Measurements from ENCODE around the gene PPBP.

PPBP gene

DNA sequence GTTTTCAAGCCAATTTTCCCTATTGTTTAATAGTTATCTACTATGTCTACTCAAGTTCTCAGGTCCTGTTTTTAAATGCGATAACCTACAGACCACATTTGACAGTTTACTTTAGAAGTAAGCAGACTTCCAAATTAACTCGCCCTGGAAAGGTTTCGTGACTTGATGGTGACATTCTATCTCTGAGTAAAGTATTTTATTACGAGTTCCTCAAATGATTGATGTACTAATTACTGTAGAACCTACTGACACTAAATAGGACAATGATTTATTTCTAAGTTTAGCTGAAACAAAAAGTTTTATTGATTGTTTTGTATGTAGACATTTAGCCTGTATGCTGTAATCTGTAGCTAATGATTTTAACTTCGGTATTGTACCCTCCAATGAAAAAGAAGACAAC is 1.9 kb upstream of the PPBP start:
- H3K4me2 ChIP-seq (ENCODE audit: low read depth, low read length, poor library complexity, severe bottlenecking): no peak overlapping the region
- H3K79me2 ChIP-seq (ENCODE audit: insufficient read depth, low read length): no peaks in the 10 kb centered on the region
- no peaks in the 10 kb centered on the region for H3K27me3 ChIP-seq (ENCODE audit: insufficient read depth, low read length, poor library complexity, severe bottlenecking)
- H3F3A ChIP-seq (ENCODE audit: low read depth): no peaks in the 10 kb centered on the region
- TF ChIP-seq, protein P1, sequence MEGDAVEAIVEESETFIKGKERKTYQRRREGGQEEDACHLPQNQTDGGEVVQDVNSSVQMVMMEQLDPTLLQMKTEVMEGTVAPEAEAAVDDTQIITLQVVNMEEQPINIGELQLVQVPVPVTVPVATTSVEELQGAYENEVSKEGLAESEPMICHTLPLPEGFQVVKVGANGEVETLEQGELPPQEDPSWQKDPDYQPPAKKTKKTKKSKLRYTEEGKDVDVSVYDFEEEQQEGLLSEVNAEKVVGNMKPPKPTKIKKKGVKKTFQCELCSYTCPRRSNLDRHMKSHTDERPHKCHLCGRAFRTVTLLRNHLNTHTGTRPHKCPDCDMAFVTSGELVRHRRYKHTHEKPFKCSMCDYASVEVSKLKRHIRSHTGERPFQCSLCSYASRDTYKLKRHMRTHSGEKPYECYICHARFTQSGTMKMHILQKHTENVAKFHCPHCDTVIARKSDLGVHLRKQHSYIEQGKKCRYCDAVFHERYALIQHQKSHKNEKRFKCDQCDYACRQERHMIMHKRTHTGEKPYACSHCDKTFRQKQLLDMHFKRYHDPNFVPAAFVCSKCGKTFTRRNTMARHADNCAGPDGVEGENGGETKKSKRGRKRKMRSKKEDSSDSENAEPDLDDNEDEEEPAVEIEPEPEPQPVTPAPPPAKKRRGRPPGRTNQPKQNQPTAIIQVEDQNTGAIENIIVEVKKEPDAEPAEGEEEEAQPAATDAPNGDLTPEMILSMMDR (conservative IDR thresholded peaks at IDR 0.05; ENCODE audit: low read length): no peak
- TF ChIP-seq EZH2phosphoT487 (IDR thresholded peaks at IDR 0.05; ENCODE audit: borderline replicate concordance): no peak
- H2AFZ ChIP-seq (ENCODE audit: low read length): no peak overlapping the region
- peaks cover 9% of the 10 kb centered on the region for H3K4me1 ChIP-seq (ENCODE audit: insufficient read depth, low read length, poor library complexity, severe bottlenecking)
- no peaks in the 10 kb centered on the region for H3K9me3 ChIP-seq (ENCODE audit: insufficient read depth, low read depth, low read length)
- H3K36me3 ChIP-seq (ENCODE audit: insufficient read depth, low read length): no peaks in the 10 kb centered on the region
- no peaks in the 10 kb centered on the region for H4K20me1 ChIP-seq (ENCODE audit: insufficient read depth, low read length, poor library complexity, severe bottlenecking)
- no peaks in the 10 kb centered on the region for H3K9me2 ChIP-seq (replicated peaks; ENCODE audit: low read depth, low read length)
- H3K4me3 ChIP-seq (ENCODE audit: low read length, poor library complexity, severe bottlenecking): no peak overlapping the region
- no peak overlapping the region for H3K9ac ChIP-seq (ENCODE audit: low read depth, low read length, poor library complexity, severe bottlenecking)

DNA sequence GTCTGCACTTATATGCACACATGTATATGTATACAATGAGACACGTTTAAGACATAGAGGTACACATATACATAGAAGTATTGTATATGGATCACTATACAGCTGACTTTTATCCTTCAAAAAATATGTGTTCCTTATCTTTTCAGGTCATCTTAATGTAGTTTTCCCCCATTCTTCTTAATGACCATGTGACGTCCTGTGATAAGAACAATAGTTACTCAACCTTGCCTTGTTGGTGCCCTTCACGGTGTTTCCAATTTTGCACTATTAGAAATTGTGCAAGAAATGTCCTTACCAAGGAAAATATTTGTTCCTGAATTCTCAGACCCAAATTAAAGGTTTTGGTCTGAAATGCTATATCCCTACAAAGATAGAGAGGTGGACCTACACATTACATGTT is 1.0 kb upstream of the PPBP start:
- Histone ChIP-seq H3K4me1 (ENCODE audit: insufficient read depth, low read length, poor library complexity, severe bottlenecking) (peaks cover 9% of the 10 kb centered on the region), H4K20me1 (ENCODE audit: insufficient read depth, low read length, poor library complexity, severe bottlenecking) (no peaks in the 10 kb centered on the region), H3K36me3 (ENCODE audit: insufficient read depth, low read length) (no peaks in the 10 kb centered on the region), H3K27me3 (ENCODE audit: insufficient read depth, low read length, poor library complexity, severe bottlenecking) (no peaks in the 10 kb centered on the region), H3K9me2 (replicated peaks; ENCODE audit: low read depth, low read length) (no peaks in the 10 kb centered on the region), H3K4me2 (ENCODE audit: low read depth, low read length, poor library complexity, severe bottlenecking) (no peak overlapping the region), H3K9me3 (ENCODE audit: insufficient read depth, low read depth, low read length) (no peaks in the 10 kb centered on the region), H3K79me2 (ENCODE audit: insufficient read depth, low read length) (no peaks in the 10 kb centered on the region), H3K9ac (ENCODE audit: low read depth, low read length, poor library complexity, severe bottlenecking) (no peak overlapping the region), H3K4me3 (ENCODE audit: low read length, poor library complexity, severe bottlenecking) (no peak overlapping the region), H3F3A (ENCODE audit: low read depth) (no peaks in the 10 kb centered on the region), H2AFZ (ENCODE audit: low read length) (no peak overlapping the region)
- TF ChIP-seq, protein P1 (conservative IDR thresholded peaks at IDR 0.05; ENCODE audit: low read length): no peak
- TF ChIP-seq EZH2phosphoT487 (IDR thresholded peaks at IDR 0.05; ENCODE audit: borderline replicate concordance): no peak

DNA sequence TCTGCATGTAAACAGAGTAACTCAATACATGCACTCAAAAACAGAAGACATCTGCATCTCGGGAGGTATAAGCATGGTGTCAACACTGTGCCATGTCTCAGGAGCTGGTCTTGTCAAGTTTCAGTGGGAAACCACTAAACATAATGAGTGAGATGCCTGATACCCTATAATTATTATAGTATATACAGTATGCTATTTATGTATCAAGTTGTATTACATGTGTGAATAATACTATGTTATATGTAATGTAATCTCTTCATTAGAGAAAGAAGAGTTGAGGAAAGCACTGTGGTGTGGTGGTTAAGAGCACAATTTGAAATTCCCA is 2.5 kb downstream of the PPBP start:
- no peaks in the 10 kb centered on the region for H4K20me1 ChIP-seq (ENCODE audit: insufficient read depth, low read length, poor library complexity, severe bottlenecking)
- no peaks in the 10 kb centered on the region for H3K9me2 ChIP-seq (replicated peaks; ENCODE audit: low read depth, low read length)
- H3K4me3 ChIP-seq (ENCODE audit: low read length, poor library complexity, severe bottlenecking): no peak overlapping the region
- no peak overlapping the region for H3K9ac ChIP-seq (ENCODE audit: low read depth, low read length, poor library complexity, severe bottlenecking)
- no peaks in the 10 kb centered on the region for H3K9me3 ChIP-seq (ENCODE audit: insufficient read depth, low read depth, low read length)
- H3K27me3 ChIP-seq (ENCODE audit: insufficient read depth, low read length, poor library complexity, severe bottlenecking): no peaks in the 10 kb centered on the region
- no peaks in the 10 kb centered on the region for H3K36me3 ChIP-seq (ENCODE audit: insufficient read depth, low read length)
- no peaks in the 10 kb centered on the region for H3F3A ChIP-seq (ENCODE audit: low read depth)
- no peak overlapping the region for H3K4me2 ChIP-seq (ENCODE audit: low read depth, low read length, poor library complexity, severe bottlenecking)
- no peaks in the 10 kb centered on the region for H3K79me2 ChIP-seq (ENCODE audit: insufficient read depth, low read length)
- TF ChIP-seq, protein P1 (conservative IDR thresholded peaks at IDR 0.05; ENCODE audit: low read length): no peak
- no peak for TF ChIP-seq EZH2phosphoT487 (IDR thresholded peaks at IDR 0.05; ENCODE audit: borderline replicate concordance)
- H3K4me1 ChIP-seq (ENCODE audit: insufficient read depth, low read length, poor library complexity, severe bottlenecking): peaks cover 9% of the 10 kb centered on the region
- no peak overlapping the region for H2AFZ ChIP-seq (ENCODE audit: low read length)

All from Loucy (cell line).